NCI-H446 (cell line): ENCODE measurements around the gene IMMP1L.
"Not testable (repeated sequence)": the region's sequence is repeated elsewhere in the genome, so short reads cannot be mapped to it uniquely, and the experiment has no call there.

Experiments
- DNase-seq, 2 experiments: peaks; one replicate each; lab custom pipeline; 2025; lab: John Stamatoyannopoulos, UW

The IMMP1L gene

GRCh38 chr11:31509429-31510345 lies at the start of gene IMMP1L, which contains the start of gene ELP4:
Gene IMMP1L, minus strand, starts transcription at chr11:31509622. Its CDS starts 46,346 bp downstream, at chr11:31463276.
Gene ELP4, plus strand, starts transcription at chr11:31509767. Its CDS starts 18 bp downstream, at chr11:31509785.
- DNase-seq, result peak; percentile 98

- DNase-seq, result peak in 1 of 2 experiments; percentile 36
Observed at GRCh38 chr11:31558001-31558400, 48.6 kb upstream of the IMMP1L start.

GRCh38 chr11:31555938-31556337 lies 46.5 kb upstream of the IMMP1L start:
- DNase-seq, result no peak

GRCh38 chr11:31542862-31543261 lies 33.4 kb upstream of the IMMP1L start:
- no peak for DNase-seq

- no peak for DNase-seq
Observed at GRCh38 chr11:31535479-31535878, 26.1 kb upstream of the IMMP1L start.

- DNase-seq, result no peak
Observed at GRCh38 chr11:31531293-31531692, 21.9 kb upstream of the IMMP1L start.

GRCh38 chr11:31529701-31530100 lies 20.3 kb upstream of the IMMP1L start:
- no peak for DNase-seq

- DNase-seq, result no peak
Observed at GRCh38 chr11:31529189-31529588, 19.8 kb upstream of the IMMP1L start.

- DNase-seq, result peak; percentile 15 to 73
Observed at GRCh38 chr11:31521497-31522150, 12.2 kb upstream of the IMMP1L start.

GRCh38 chr11:31512117-31512516 lies 2.7 kb upstream of the IMMP1L start:
- DNase-seq, result no peak

- DNase-seq, result no peak
Observed at GRCh38 chr11:31509051-31509428, 382 bp downstream of the IMMP1L start.

- DNase-seq, result peak in 1 of 2 experiments; percentile 30
Observed at GRCh38 chr11:31500560-31500959, 8.9 kb downstream of the IMMP1L start.

- peak in 1 of 2 experiments; percentile 57 for DNase-seq
Observed at GRCh38 chr11:31499576-31500178, 9.7 kb downstream of the IMMP1L start.

- not testable (repeated sequence) for DNase-seq
Observed at GRCh38 chr11:31493762-31494161, 15.7 kb downstream of the IMMP1L start.

GRCh38 chr11:31493235-31493634 lies 16.2 kb downstream of the IMMP1L start:
- DNase-seq, result no peak

- no peak for DNase-seq
Observed at GRCh38 chr11:31492320-31492913, 17.0 kb downstream of the IMMP1L start.

- DNase-seq, result peak; percentile 73 to 83
Observed at GRCh38 chr11:31487848-31488247, 21.6 kb downstream of the IMMP1L start.

- no peak for DNase-seq
Observed at GRCh38 chr11:31484497-31484896, 24.9 kb downstream of the IMMP1L start.

GRCh38 chr11:31480930-31481329 lies 28.5 kb downstream of the IMMP1L start:
- DNase-seq, result peak in 1 of 2 experiments; percentile 53

- no peak for DNase-seq
Observed at GRCh38 chr11:31479066-31479465, 30.4 kb downstream of the IMMP1L start.

GRCh38 chr11:31478223-31478590 lies 31.2 kb downstream of the IMMP1L start:
- DNase-seq, result no peak

- DNase-seq, result no peak
Observed at GRCh38 chr11:31477528-31478222, 31.7 kb downstream of the IMMP1L start.
